H1 (cell line): ENCODE measurements around the gene TAS1R3. TPM values are rescaled to one million over a fixed set of nuclear protein-coding genes. Genes with fewer than 3 reads are reported as not detected.

Experiments used
- CTCF ChIA-PET: fragments of 300-600 bp; sonication (Branson Sonifier 250); formaldehyde crosslinking; loops from one replicate; lab custom pipeline; 2021; ENCODE audit not compliant: partially characterized antibody; lab: Charles Lee
- POLR2A ChIA-PET: fragments of 300-600 bp; sonication (Branson Sonifier 250); formaldehyde crosslinking; loops from one replicate; lab custom pipeline; 2021; ENCODE audit warnings: inconsistent platforms; ENCODE audit not compliant: partially characterized antibody; lab: Charles Lee
- DNase-seq, 2 experiments: peaks; one replicate each; pipeline versions ENCODE4 v3.0.0 to v3.0.0-alpha.2; 2010 to 2022; ENCODE audit warnings: low spot score in 2 of 2, low read depth in 1 of 2, mixed read lengths in 1 of 2
- FAIRE-seq: peaks from 2 replicates; lab custom pipeline; 2011; peaks lifted over from hg19 to GRCh38; lab: Jason Lieb, UNC
- H2AFZ ChIP-seq: 2 replicates; pipeline ENCODE4 v1.8.1; 2012; ENCODE audit warnings: low read length, inconsistent platforms
- H2AK5ac ChIP-seq: 2 replicates; pipeline ENCODE4 v1.6.1; 2013; ENCODE audit warnings: low read depth, low read length
- H2BK120ac ChIP-seq: replicated peaks from 2 replicates; pipeline ENCODE3; 2013; ENCODE audit warnings: low read depth, low read length, inconsistent platforms
- H2BK12ac ChIP-seq: 2 replicates; pipeline ENCODE4 v1.6.1; 2013; ENCODE audit warnings: low read depth, low read length
- H2BK15ac ChIP-seq: 2 replicates; pipeline ENCODE4 v1.6.1; 2013; ENCODE audit warnings: low read length
- H2BK20ac ChIP-seq: 2 replicates; pipeline ENCODE4 v1.6.1; 2013; ENCODE audit warnings: low read length
- H2BK5ac ChIP-seq: 2 replicates; pipeline ENCODE4 v1.6.1; 2013; ENCODE audit warnings: low read depth, low read length
- H3K14ac ChIP-seq: 2 replicates; pipeline ENCODE4 v1.6.1; 2013; ENCODE audit warnings: inconsistent platforms; ENCODE audit not compliant: insufficient read length
- H3K18ac ChIP-seq: 2 replicates; pipeline ENCODE4 v1.6.1; 2013; ENCODE audit warnings: low read length; ENCODE audit errors: extremely low read depth
- H3K23ac ChIP-seq: 2 replicates; pipeline ENCODE4 v1.6.1; 2013; ENCODE audit warnings: inconsistent platforms; ENCODE audit not compliant: insufficient read length
- H3K23me2 ChIP-seq: 2 replicates; pipeline ENCODE4 v1.6.1; 2013; ENCODE audit warnings: low read depth, low read length
- H3K27ac ChIP-seq: 2 replicates; pipeline ENCODE4 v1.6.1; 2011; ENCODE audit warnings: low read depth, low read length, inconsistent platforms
- H3K27me3 ChIP-seq, 4 experiments: replicated peaks in 1 of 4; 1 replicate in 1 of 4; 2 replicates in 3 of 4; pipeline versions ENCODE4 v1.6.1 to v1.8.1; 2011 to 2013; ENCODE audit warnings: low read length in 3 of 4, mild to moderate bottlenecking in 3 of 4, inconsistent platforms in 2 of 4, mixed read lengths in 2 of 4, moderate library complexity in 1 of 4; ENCODE audit not compliant: control insufficient read depth in 3 of 4, insufficient read depth in 3 of 4; ENCODE audit errors: extremely low read depth in 1 of 4
- H3K36me3 ChIP-seq, 4 experiments: 2 replicates each; pipeline versions ENCODE4 v1.6.1 to v1.8.1; 2011 to 2013; ENCODE audit warnings: mild to moderate bottlenecking in 4 of 4, low read length in 3 of 4, moderate library complexity in 2 of 4, control low read depth in 1 of 4, inconsistent platforms in 1 of 4; ENCODE audit not compliant: insufficient read depth in 4 of 4, control insufficient read depth in 2 of 4
- H3K4ac ChIP-seq: replicated peaks from 2 replicates; pipeline ENCODE3; 2013; ENCODE audit warnings: low read length, low read depth, mixed read lengths, inconsistent platforms; ENCODE audit not compliant: insufficient read length
- H3K4me1 ChIP-seq, 4 experiments: replicated peaks in 1 of 4; 1 replicate in 1 of 4; 2 replicates in 3 of 4; pipeline versions ENCODE4 v1.6.1 to v1.8.1; 2011 to 2013; ENCODE audit warnings: low read length in 3 of 4, inconsistent platforms in 2 of 4, mixed read lengths in 1 of 4; ENCODE audit not compliant: insufficient read depth in 4 of 4, control insufficient read depth in 3 of 4
- H3K4me2 ChIP-seq, 2 experiments: 2 replicates each; pipeline versions ENCODE4 v1.6.1 to v1.8.1; 2011 to 2013; ENCODE audit warnings: low read depth in 2 of 2, low read length in 2 of 2, control low read depth in 1 of 2, inconsistent platforms in 1 of 2, mild to moderate bottlenecking in 1 of 2; ENCODE audit not compliant: insufficient read depth in 1 of 2
- H3K4me3 ChIP-seq, 4 experiments: fragments of 200-600, 300-600 bp in 1 of 4; sonication (generic), shearing (Covaris generic), sonication (Bioruptor Twin) in 1 of 4; 2 replicates each; pipeline versions ENCODE4 v1.5.1 to v1.8.1; 2011 to 2016; ENCODE audit warnings: low read length in 4 of 4, low read depth in 3 of 4, control low read depth in 2 of 4, inconsistent platforms in 2 of 4, mild to moderate bottlenecking in 2 of 4, mixed read lengths in 1 of 4, moderate library complexity in 1 of 4; ENCODE audit not compliant: insufficient read depth in 2 of 4; ENCODE audit errors: extremely low read depth in 1 of 4
- H3K56ac ChIP-seq: replicated peaks from 2 replicates; pipeline ENCODE3; 2013; ENCODE audit warnings: low read depth, mild to moderate bottlenecking, mixed read lengths, low read length, inconsistent platforms; ENCODE audit not compliant: insufficient read length
- H3K79me1 ChIP-seq: 2 replicates; pipeline ENCODE4 v1.6.1; 2013; ENCODE audit warnings: low read depth, low read length, control low read depth
- H3K79me2 ChIP-seq, 2 experiments: 2 replicates each; pipeline versions ENCODE4 v1.6.1 to v1.8.1; 2012 to 2013; ENCODE audit warnings: low read length in 2 of 2, mild to moderate bottlenecking in 2 of 2, inconsistent platforms in 1 of 2; ENCODE audit not compliant: insufficient read depth in 2 of 2, control insufficient read depth in 1 of 2
- H3K9ac ChIP-seq, 4 experiments: replicated peaks in 1 of 4; 1 replicate in 1 of 4; 2 replicates in 3 of 4; pipeline versions ENCODE4 v1.6.1 to v1.8.1; 2011 to 2013; ENCODE audit warnings: low read depth in 3 of 4, low read length in 3 of 4, control low read depth in 2 of 4, mild to moderate bottlenecking in 2 of 4, moderate library complexity in 2 of 4, inconsistent platforms in 1 of 4; ENCODE audit errors: extremely low read depth in 1 of 4
- H3K9me3 ChIP-seq, 2 experiments: 2 replicates each; pipeline versions ENCODE4 v1.6.1 to v1.8.1; 2012 to 2013; ENCODE audit warnings: mild to moderate bottlenecking in 2 of 2, moderate library complexity in 2 of 2, control low read depth in 1 of 2, inconsistent platforms in 1 of 2, low read depth in 1 of 2, low read length in 1 of 2, mixed read lengths in 1 of 2; ENCODE audit not compliant: insufficient read depth in 2 of 2
- H4K20me1 ChIP-seq, 2 experiments: replicated peaks in 1 of 2; 2 replicates each; pipeline versions ENCODE3 to v1.8.1; 2011 to 2013; ENCODE audit warnings: inconsistent platforms in 2 of 2, low read length in 2 of 2, mild to moderate bottlenecking in 1 of 2; ENCODE audit not compliant: insufficient read depth in 2 of 2, control insufficient read depth in 1 of 2
- H4K5ac ChIP-seq: 2 replicates; pipeline ENCODE4 v1.6.1; 2013; ENCODE audit warnings: low read length, low read depth, mixed read lengths, inconsistent platforms; ENCODE audit not compliant: insufficient read length
- H4K8ac ChIP-seq: 2 replicates; pipeline ENCODE4 v1.8.0; 2013; ENCODE audit warnings: mild to moderate bottlenecking, moderate library complexity, low read length, inconsistent platforms; ENCODE audit not compliant: insufficient read depth; ENCODE audit errors: extremely low read depth
- H4K91ac ChIP-seq: replicated peaks from 2 replicates; pipeline ENCODE3; 2013; ENCODE audit warnings: low read length, mixed read lengths, inconsistent platforms; ENCODE audit not compliant: insufficient read length
- BACH1 ChIP-seq: IDR thresholded peaks from 2 replicates; pipeline ENCODE4 v1.6.1; 2012; ENCODE audit warnings: low read length, improper control_type of control experiment
- BCL11A ChIP-seq, 2 experiments: IDR thresholded peaks; one replicate each; pipeline ENCODE4 v1.6.1; 2011; ENCODE audit warnings: low read depth in 2 of 2, low read length in 2 of 2, mild to moderate bottlenecking in 2 of 2
- CEBPB ChIP-seq: IDR thresholded peaks from 2 replicates; pipeline ENCODE4 v1.6.1; 2012; ENCODE audit warnings: low read depth, low read length
- KDM5A ChIP-seq: fragments of 200-600 bp; IDR thresholded peaks from 2 replicates; pipeline ENCODE4 v1.7.1; 2012; ENCODE audit warnings: mild to moderate bottlenecking, low read length, inconsistent platforms, mixed read lengths
- WGBS, 2 experiments: shearing (Covaris generic) in 1 of 2; methylation state at CpG; one replicate each; pipeline versions ENCODE4 v1.1.6 to v1.1.7; 2013 to 2015; ENCODE audit warnings: low lambda C conversion rate in 2 of 2, mixed read lengths in 2 of 2, inconsistent platforms in 1 of 2, low coverage in 1 of 2, missing lambda C conversion rate in 1 of 2; ENCODE audit not compliant: insufficient replicate concordance in 2 of 2, insufficient coverage in 1 of 2, insufficient read length in 1 of 2; ENCODE audit errors: extremely low coverage in 1 of 2, missing lambda C conversion rate in 1 of 2; 5-methylcytosine and 5-hydroxymethylcytosine counted together
- polyA plus RNA-seq, 7 experiments: library from polyadenylated mRNA; depleted of rRNA in 3 of 7; stranded (reverse) in 5 of 7; unstranded in 2 of 7; fragments of >200 nt in 5 of 7; fragments of 200-250 nt in 2 of 7; gene quantifications; 1 replicate in 5 of 7; 2 replicates in 1 of 7; 4 replicates in 1 of 7; pipeline versions ENCODE4 v1.2.1 to v1.2.3, GENCODE V29; 2011 to 2013; ENCODE audit warnings: missing spikeins in 2 of 7, mixed read lengths in 2 of 7
- total RNA-seq: library from RNA; stranded (reverse); fragmentation: NEBNext Ultra II Directional; extraction: Animal tissue kit (Norgen Biotek cat#: 25700); gene quantifications from 2 replicates; pipeline ENCODE4 v1.2.1, GENCODE V29; 2021
- TF ChIP-seq, protein P1 (sequence below): IDR thresholded peaks from 2 replicates; pipeline ENCODE4 v1.6.1; 2012; ENCODE audit warnings: low read length, inconsistent platforms

TAS1R3 gene
- total and polyA plus RNA-seq, 2 of the 8 experiments (the other 6 are each of a cell fraction or from before 2014, with no cell fraction given): 0.03 to 0.19 TPM

DNA sequence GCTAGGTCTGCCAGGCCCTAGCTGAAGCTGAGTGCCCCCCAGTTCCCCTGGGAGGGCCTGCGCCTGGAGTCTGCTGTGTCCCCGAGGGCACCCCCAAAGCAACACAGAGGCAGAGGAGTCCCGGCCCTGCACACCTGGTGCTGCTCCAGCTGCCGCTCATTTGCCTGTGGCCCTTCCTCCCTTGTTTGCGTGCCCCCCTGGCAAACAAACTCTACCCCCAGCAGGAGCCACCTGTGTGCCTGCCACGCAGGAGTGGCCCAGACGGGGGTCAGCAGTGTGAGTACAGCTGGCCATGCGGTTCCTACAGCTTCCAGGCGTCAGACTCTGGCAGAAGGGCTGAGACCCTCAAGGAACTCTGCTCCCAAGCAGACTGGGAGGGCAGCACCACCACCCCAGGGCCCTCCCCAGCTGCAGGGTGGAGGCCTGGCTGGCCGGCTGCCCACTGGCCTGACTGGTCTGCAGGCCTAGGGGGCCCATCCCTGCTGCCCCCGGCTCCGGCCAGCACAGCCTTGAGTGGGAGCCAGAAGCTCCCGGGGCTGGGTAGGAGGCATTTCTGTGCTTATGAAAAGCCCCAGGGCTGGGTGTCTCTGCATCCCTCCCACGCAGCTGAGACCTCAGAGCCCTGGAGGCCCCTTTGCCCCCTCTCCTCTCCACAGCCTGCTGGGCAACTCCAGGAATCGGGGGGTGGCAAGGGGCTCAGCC lies 563 bp upstream of the TAS1R3 start:
- Histone ChIP-seq H3K27ac (no peak overlapping the region), H3K14ac (no peak overlapping the region), H3K79me1 (peaks cover 10% of the 10 kb centered on the region), H3K4me1 (peaks cover 0 to 3% (median under 1%) of the 10 kb centered on the region in 4 experiments; a peak in 5 of 7 replicates), H4K5ac (no peak overlapping the region), H4K20me1 (peaks cover 7 to 31% of the 10 kb centered on the region in 2 experiments), H3K56ac (no peak overlapping the region), H3K9me3 (peaks cover 0 to 6% of the 10 kb centered on the region in 2 experiments; a peak in 2 of 4 replicates), H3K4me2 (no peak overlapping the region), H2BK15ac (0 out of 2 replicates have a peak overlapping the region, but pooled peaks have one; percentile 11), H3K23me2 (peaks cover 3% of the 10 kb centered on the region), H2BK120ac (no peak overlapping the region), H3K4me3 (no peak overlapping the region), H3K18ac (no peak overlapping the region), H2BK12ac (0 out of 2 replicates have a peak overlapping the region, but pooled peaks have one; percentile 60), H3K36me3 (peaks cover 0 to 3% (median 0%) of the 10 kb centered on the region in 4 experiments; a peak in 1 of 8 replicates), H3K23ac (no peak overlapping the region), H2AFZ (no peak overlapping the region), H3K27me3 (no peaks in the 10 kb centered on the region; a peak in 1 of 7 replicates), H2BK20ac (no peak overlapping the region), H3K79me2 (0 out of 4 replicates have a peak, but pooled peaks cover 0 to 6% of the 10 kb centered on the region in 2 experiments), H3K9ac (no peak overlapping the region), H3K4ac (no peak overlapping the region), H4K91ac (no peak overlapping the region), H2AK5ac (no peak overlapping the region), H4K8ac (no peak overlapping the region; the same call in 1 of the 2 replicates), H2BK5ac (peak overlapping the region; percentile 26; the same call in 1 of the 2 replicates)
- WGBS, 2 experiments: 89% methylated on average over 14 of the region's 15 CpGs; no CpG with 5 or more reads in 1 of the 2 experiments
- CTCF ChIA-PET: no interaction called here
- TF ChIP-seq BACH1 (no peak), CEBPB (no peak), KDM5A (no peak), BCL11A (IDR thresholded peaks at IDR 0.05; ENCODE audit: low read depth in 2 of 2, low read length in 2 of 2) (no peak)
- TF ChIP-seq, protein P1, sequence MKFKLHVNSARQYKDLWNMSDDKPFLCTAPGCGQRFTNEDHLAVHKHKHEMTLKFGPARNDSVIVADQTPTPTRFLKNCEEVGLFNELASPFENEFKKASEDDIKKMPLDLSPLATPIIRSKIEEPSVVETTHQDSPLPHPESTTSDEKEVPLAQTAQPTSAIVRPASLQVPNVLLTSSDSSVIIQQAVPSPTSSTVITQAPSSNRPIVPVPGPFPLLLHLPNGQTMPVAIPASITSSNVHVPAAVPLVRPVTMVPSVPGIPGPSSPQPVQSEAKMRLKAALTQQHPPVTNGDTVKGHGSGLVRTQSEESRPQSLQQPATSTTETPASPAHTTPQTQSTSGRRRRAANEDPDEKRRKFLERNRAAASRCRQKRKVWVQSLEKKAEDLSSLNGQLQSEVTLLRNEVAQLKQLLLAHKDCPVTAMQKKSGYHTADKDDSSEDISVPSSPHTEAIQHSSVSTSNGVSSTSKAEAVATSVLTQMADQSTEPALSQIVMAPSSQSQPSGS: no peak
- POLR2A ChIA-PET: interaction anchor here (0.6 to 9.0 kb wide), 5 partner anchors 9 to 35 kb away, joined by 3 to 134 read pairs (median 6); no protein-coding TSS in a partner anchor
- DNase-seq (no peak), FAIRE-seq (no peak)
